ENCODE measurements around the gene RSPO1. TPM values are rescaled to one million over a fixed set of nuclear protein-coding genes. Genes with fewer than 3 reads are reported as not detected.

Gene RSPO1
- total RNA-seq, 1 experiment from 2014 or later: 0.18 TPM

DNA sequence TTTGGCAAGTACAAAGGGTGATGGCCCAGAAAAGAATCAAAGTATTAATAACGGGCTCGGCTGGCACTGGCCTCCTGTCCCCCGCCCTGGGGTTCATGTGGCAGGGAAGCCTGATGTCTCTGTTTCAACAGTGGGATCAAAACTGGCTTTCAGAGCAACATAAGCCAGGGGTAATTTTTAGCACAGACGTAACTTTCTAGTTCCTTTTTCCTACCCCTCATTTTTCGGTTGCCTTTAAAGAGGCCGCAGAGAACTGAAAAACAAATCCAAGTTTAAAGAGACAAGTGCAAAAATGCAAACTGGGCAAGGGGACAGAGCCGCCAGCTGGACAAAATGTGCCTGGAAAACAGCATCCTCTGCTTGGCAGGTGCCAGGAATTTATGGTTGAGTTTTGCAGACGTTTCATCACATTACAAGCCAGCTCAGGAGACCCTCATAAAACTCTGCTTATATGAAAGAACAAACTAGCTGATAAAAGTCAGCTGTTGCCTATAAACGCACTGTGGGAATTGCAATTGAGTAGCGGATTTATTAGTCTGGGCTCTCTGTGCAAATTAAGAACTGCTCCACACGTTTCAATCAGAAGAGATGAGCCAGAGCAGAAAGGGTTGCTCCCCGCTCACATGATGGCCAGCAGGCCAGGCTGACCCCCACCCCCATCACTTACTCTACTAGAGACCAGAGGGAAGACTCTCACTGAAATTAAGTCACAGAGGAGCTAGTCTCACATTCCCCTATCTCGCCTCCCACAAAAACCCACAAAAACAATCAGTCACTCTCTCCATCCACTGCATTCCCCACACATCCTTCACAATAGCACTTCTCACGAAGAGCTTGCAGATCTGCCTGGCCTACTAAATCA is 41.8 kb upstream of the RSPO1 start:
- CTCF ChIA-PET: no interaction called here
- H3K4me3 ChIP-seq (ENCODE audit: low read depth in 2 of 2, low read length in 2 of 2): no peak overlapping the region
- DNase-seq (ENCODE audit: low read depth, low spot score) (no peak), ATAC-seq (no peak)
- peaks cover 4% of the 10 kb centered on the region; the same call in 1 of the 2 replicates for H3K27me3 ChIP-seq (ENCODE audit: control insufficient read depth, insufficient read depth, low read length)
- no peak overlapping the region for H3K27ac ChIP-seq (ENCODE audit: low read length)
- POLR2A ChIA-PET: interaction anchor here (0.6 kb wide), 1 partner anchor 1313 kb away, joined by 3 read pairs; no protein-coding TSS in a partner anchor
- TF ChIP-seq REST (IDR thresholded peaks at IDR 0.05; ENCODE audit: insufficient read depth in 1 of 2, low read depth in 2 of 2, low read length in 1 of 2) (no peak), SIN3A (IDR thresholded peaks at IDR 0.05; ENCODE audit: borderline replicate concordance, insufficient read depth, low read depth, low read length) (no peak), POLR2AphosphoS5 (IDR thresholded peaks at IDR 0.05; ENCODE audit: low read depth, low read length) (no peak), TCF7L2 (IDR thresholded peaks at IDR 0.05; ENCODE audit: low read depth, low read length) (no peak)
- TF ChIP-seq, protein P1, sequence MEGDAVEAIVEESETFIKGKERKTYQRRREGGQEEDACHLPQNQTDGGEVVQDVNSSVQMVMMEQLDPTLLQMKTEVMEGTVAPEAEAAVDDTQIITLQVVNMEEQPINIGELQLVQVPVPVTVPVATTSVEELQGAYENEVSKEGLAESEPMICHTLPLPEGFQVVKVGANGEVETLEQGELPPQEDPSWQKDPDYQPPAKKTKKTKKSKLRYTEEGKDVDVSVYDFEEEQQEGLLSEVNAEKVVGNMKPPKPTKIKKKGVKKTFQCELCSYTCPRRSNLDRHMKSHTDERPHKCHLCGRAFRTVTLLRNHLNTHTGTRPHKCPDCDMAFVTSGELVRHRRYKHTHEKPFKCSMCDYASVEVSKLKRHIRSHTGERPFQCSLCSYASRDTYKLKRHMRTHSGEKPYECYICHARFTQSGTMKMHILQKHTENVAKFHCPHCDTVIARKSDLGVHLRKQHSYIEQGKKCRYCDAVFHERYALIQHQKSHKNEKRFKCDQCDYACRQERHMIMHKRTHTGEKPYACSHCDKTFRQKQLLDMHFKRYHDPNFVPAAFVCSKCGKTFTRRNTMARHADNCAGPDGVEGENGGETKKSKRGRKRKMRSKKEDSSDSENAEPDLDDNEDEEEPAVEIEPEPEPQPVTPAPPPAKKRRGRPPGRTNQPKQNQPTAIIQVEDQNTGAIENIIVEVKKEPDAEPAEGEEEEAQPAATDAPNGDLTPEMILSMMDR (IDR thresholded peaks at IDR 0.05): no peak
- no peaks in the 10 kb centered on the region for H3K4me1 ChIP-seq (ENCODE audit: control insufficient read depth, insufficient read depth, low read length)
- H3K36me3 ChIP-seq (ENCODE audit: control insufficient read depth, insufficient read depth, low read length): peaks cover 3% of the 10 kb centered on the region; the same call in 1 of the 2 replicates
- no TSS peak for BruUV-seq (replicated peaks)
- intact Hi-C loops (cut with micrococcal nuclease; ENCODE audit: unreplicated experiment) (no loop called here), in situ Hi-C loops (cut with HindIII; ENCODE audit: low pct_unique_long_range_greater_than_20kb, low sequenced_read_pairs) (no loop called here)
- no peaks in the 10 kb centered on the region for H3K9me3 ChIP-seq (ENCODE audit: control insufficient read depth, insufficient read depth, low read depth, low read length)

GRCh38 chr1:37673920-37674319 is 39.2 kb upstream of the RSPO1 start:
- POLR2A ChIA-PET: interaction anchor here (0.5 kb wide), 1 partner anchor 179 kb away, joined by 3 read pairs; no protein-coding TSS in a partner anchor
- in situ Hi-C loops (cut with HindIII; ENCODE audit: low pct_unique_long_range_greater_than_20kb, low sequenced_read_pairs) (no loop called here), intact Hi-C loops (cut with micrococcal nuclease; ENCODE audit: unreplicated experiment) (no loop called here)
- ATAC-seq (no peak), DNase-seq (ENCODE audit: low read depth, low spot score) (no peak)
- no peak overlapping the region for H3K4me3 ChIP-seq (ENCODE audit: low read depth in 2 of 2, low read length in 2 of 2)
- TF ChIP-seq TCF7L2 (IDR thresholded peaks at IDR 0.05; ENCODE audit: low read depth, low read length) (no peak), SIN3A (IDR thresholded peaks at IDR 0.05; ENCODE audit: borderline replicate concordance, insufficient read depth, low read depth, low read length) (no peak), POLR2AphosphoS5 (IDR thresholded peaks at IDR 0.05; ENCODE audit: low read depth, low read length) (no peak), REST (IDR thresholded peaks at IDR 0.05; ENCODE audit: insufficient read depth in 1 of 2, low read depth in 2 of 2, low read length in 1 of 2) (no peak)
- TF ChIP-seq, protein P1 (IDR thresholded peaks at IDR 0.05): no peak
- no peak overlapping the region for H3K27ac ChIP-seq (ENCODE audit: low read length)
- no peaks in the 10 kb centered on the region for H3K4me1 ChIP-seq (ENCODE audit: control insufficient read depth, insufficient read depth, low read length)
- no peaks in the 10 kb centered on the region for H3K36me3 ChIP-seq (ENCODE audit: control insufficient read depth, insufficient read depth, low read length)
- no TSS peak for BruUV-seq (replicated peaks)
- no peaks in the 10 kb centered on the region for H3K9me3 ChIP-seq (ENCODE audit: control insufficient read depth, insufficient read depth, low read depth, low read length)
- H3K27me3 ChIP-seq (ENCODE audit: control insufficient read depth, insufficient read depth, low read length): peaks cover 8% of the 10 kb centered on the region
- CTCF ChIA-PET: interaction anchor here (0.6 kb wide), 1 partner anchor 70 kb away, joined by 7 read pairs; no protein-coding TSS in a partner anchor

Measured in Panc1 (cell line).